AG08395 (cell line): ENCODE data around the gene KRIT1.
A peak's percentile ranks its signal among the peaks of the same experiment; 100 is the strongest.
"Not testable (repeated sequence)": the region's sequence is repeated elsewhere in the genome, so short reads cannot be mapped to it uniquely, and the experiment has no call there.

Experiments used
- DNase-seq: peaks from one replicate; pipeline ENCODE4 v3.0.0; 2012; ENCODE audit warnings: mixed read lengths, low spot score

KRIT1 gene

DNA sequence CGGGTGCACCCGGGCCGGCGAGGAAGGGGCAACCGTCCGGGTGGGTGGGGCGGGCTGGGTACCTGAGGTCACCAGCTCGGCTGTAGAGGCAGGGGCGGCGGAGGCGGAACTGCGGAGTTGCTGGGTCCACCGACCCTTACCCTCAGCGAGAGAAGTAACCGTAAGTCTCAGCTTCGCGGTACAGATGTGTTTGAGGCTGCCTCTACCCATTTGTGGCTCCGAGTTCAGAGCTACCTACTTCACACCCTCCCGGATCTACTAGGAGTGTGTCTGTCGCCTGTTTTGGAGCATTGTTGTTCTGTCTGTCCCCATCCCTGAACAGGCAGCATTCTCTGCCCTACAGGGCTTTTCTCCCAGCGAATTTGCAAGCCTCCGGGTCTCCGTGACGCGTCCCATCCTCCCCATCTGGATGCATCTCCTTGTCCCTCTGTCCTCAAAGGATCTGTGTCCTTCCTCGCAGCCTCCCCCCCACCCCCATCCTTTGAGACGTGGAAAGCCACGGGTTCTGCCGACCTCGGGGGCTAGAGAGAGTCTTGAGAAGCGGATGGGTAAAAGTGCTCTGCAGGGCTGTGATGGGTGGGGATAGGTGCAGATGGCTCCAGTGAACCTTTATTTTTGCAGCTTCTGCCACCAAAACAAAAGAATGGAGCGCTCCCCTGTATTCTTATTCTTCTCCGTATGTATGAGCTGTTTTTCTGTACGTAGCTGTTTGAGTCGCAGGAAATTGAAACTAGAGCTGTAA is 817 bp upstream of the KRIT1 start:
- peak; percentile 44 for DNase-seq

- peak; percentile 29 for DNase-seq
Measured at GRCh38 chr7:92244808-92245486, 767 bp downstream of the KRIT1 start.

GRCh38 chr7:92242972-92243371 is 2.7 kb downstream of the KRIT1 start:
- DNase-seq = no peak

DNA sequence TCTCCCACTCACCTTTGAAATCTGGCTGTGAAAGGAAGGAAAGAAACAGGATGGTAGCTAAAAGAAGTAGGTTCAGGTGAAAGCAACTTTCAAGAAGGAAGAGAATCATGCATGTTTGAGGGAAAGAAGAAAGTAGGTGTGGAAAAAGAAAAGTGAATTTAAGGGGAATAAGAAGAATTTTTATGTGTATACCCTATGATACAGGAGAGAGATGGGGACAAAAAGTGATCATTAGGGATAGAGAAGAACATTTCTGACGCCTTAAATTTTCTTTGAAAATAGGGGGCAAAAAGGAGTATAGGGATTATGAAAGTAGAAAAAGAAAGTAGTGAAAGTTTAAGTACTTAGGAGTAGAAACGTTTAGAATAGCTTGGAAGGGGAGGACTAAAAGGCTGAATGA is 15.2 kb downstream of the KRIT1 start:
- no peak for DNase-seq

DNA sequence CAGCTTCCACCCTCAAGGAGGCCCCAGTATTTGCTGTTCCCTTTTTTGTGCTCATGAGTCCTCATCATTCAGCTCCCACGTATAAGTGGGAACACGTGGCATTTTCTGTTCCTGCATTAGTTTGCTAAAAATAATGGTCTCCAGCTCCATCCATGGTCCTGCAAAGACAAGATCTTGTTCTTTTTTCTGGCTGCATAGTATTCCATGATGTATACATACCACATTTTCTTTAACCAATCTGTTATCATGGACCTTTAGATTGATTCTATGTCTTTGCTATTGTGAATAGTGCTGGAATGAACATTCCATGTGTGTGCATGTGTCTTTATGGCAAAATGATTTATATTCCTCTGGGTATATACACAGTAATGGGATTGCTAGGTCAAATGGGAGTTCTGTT is 17.0 kb downstream of the KRIT1 start:
- DNase-seq = no peak

GRCh38 chr7:92228100-92228499 is 17.6 kb downstream of the KRIT1 start:
- DNase-seq = no peak

- no peak for DNase-seq
Measured at GRCh38 chr7:92226981-92227380, 18.7 kb downstream of the KRIT1 start.

- no peak for DNase-seq
Measured at GRCh38 chr7:92221766-92222165, 23.9 kb downstream of the KRIT1 start.

GRCh38 chr7:92206672-92207071 is 39.0 kb downstream of the KRIT1 start:
- DNase-seq = no peak

DNA sequence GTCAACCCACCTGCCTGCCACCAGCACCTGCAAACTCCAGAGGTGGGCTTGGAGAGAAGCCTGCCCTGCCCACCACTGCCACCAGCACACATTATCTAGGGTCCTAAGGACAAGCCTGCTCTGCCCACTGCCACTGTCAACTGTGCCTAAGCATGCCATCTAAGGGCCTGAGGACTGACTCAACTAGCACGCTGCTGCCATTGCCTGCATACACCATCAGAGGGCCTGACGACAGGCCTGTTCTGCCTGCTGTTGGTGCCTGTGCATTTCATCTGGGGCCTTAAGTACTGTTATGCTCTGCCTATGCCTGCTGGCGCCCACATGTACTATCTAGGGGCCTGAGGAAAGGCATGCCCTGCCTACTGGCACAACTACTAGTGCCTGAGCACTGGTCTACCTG is 39.7 kb downstream of the KRIT1 start:
- DNase-seq = no peak

DNA sequence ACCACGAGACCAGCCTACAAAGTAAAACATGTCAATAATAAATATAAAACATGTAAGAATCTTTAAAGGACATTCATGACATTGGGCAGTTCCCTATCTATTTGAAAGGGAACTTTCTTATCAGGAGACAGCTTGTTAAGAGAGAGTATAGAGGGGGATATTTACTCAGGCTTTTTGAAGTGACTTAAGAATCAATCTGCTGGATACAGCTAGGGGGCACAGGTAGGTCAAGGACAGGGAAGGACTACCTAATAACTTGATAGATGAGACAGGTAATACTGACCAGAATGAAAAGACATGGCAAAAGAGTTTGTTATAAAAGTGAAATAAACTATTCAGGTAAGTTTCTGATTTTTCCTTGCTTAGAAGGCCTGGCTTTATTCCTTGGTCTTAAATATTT is 44.9 kb downstream of the KRIT1 start:
- no peak for DNase-seq

- DNase-seq = no peak
Measured at GRCh38 chr7:92192326-92192725, 53.4 kb downstream of the KRIT1 start.

DNA sequence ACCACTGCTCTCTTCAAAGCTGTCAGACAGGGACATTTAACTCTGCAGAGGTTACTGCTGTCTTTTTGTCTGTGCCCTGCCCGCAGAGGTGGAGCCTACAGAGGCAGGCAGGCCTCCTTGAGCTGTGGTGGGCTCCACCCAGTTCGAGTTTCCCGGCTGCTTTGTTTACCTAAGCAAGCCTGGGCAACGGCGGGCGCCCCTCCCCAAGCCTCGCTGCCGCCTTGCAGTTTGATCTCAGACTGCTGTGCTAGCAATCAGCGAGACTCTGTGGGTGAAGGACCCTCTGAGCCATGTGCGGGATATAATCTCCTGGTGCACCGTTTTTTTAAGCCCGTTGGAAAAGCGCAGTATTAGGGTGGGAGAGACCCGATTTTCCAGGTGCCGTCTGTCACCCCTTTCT is 56.5 kb downstream of the KRIT1 start:
- DNase-seq = not testable (repeated sequence)

DNA sequence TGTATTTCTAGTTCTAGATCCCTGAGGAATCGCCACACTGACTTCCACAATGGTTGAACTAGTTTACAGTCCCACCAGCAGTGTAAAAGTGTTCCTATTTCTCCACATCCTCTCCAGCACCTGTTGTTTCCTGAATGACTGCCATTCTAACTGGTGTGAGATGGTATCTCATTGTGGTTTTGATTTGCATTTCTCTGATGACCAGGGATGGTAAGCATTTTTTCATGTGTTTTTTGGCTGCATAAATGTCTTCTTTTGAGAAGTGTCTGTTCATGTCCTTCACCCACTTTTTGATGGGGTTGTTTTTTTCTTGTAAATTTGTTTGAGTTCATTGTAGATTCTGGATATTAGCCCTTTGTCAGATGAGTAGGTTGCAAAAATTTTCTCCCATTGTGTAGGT is 61.4 kb downstream of the KRIT1 start:
- not testable (repeated sequence) for DNase-seq

DNA sequence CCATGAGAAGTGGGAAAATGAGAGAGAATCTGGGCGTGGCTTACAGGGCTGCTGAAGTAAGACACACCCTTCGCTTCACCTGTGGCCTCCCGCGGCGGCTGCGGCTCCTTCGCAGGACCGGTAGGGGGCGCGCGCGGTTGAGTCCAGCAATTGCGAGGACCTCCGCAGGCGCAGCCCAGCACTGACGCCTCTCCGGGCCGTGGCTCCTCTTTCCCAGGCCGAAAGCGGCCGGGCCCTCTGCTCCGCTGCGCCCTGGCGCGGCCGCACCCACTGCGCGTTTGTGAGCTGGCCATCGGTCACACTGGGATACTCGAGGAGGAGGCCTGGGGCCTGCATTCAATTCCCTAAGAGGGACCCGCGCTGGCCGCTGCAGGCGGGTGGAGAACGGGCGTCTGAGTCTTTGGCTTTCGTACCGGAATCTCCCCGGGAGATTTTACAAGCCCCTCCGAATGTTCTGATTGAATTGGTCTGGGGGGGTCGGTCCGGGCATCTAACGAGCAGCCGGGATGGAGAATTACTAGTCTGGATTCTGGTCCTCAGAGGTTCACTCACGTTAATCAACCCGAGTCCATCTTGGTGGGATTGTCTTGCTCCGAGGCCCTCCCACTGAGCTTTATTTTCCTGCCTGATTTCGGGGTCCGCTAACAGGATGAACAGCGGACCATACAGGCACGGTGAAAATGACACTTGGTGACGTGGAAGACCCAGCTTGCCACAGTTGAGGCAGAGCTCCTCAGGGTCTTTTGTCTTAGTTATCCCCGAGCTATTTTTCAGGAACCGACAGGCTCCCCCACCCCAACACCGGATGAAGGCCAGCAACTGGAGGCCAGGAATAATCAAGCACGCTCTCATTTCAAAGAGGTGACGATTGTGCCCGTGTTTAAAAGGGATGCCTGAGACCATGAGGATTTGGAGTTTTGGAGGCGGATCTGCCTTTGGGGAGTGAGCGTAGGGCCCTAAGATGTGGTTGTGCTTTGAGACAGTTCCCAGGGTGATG is 66.5 kb downstream of the KRIT1 start, which contains the start of gene LRRD1:
TSS of gene LRRD1 (minus strand) at position 215 of the 997 bp plus-strand sequence. CDS start 13,940 bp downstream, outside the sequence.
- peak; percentile 88 for DNase-seq

DNA sequence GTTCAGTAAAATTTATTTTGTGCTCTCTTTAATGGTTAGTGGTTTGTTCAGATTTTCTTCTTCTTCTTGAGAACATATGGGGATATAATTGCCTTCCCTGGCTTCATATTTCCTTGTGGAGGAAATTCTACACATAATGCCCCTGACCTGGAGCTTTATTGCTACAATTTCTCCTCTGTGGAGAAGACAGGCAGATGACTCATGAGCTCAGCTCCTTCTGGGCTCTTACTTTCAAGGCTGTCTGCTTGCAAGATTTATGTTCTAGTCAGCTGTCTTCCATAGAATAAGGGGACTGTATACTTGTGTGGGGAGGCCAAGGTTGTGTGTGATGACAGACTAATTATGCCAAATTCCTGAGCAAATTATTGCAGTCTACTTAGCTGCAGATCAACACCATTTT is 68.4 kb downstream of the KRIT1 start:
- DNase-seq = peak; percentile 7

GRCh38 chr7:92169529-92169928 is 76.2 kb downstream of the KRIT1 start:
- not testable (repeated sequence) for DNase-seq

GRCh38 chr7:92161271-92161670 is 84.4 kb downstream of the KRIT1 start:
- DNase-seq = no peak

GRCh38 chr7:92158660-92159575 is 86.8 kb downstream of the KRIT1 start:
- DNase-seq = peak; percentile 92

DNA sequence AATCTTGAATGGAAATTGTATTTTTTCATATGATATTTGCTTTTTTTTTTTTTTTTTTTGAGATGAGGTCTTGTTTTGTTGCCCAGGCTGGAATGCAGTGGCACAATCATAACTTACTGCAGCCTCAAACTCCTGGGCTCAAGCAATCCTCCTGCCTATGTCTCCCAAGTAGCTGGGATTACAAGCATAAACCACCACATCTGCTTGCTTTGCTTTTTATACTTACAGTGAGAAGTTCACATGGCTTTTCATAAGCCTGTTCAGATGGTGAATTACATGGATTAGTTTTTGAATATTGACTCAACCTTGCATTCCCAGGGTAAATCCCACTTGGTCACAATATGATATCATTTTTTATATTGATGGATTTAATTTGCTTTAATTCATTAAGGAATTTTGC is 88.7 kb downstream of the KRIT1 start:
- no peak for DNase-seq

GRCh38 chr7:92155108-92155739 is 90.5 kb downstream of the KRIT1 start:
- DNase-seq = no peak
